ENCODE results near the gene SEPHS1.

GRCh38 chr10:13386021-13386420, 37.9 kb upstream of the SEPHS1 start:
- no peak for TF ChIP-seq CTCF (conservative IDR thresholded peaks at IDR 0.05 in 1 of 2, IDR thresholded peaks at IDR 0.05 in 1 of 2; ENCODE audit: extremely low read depth in 1 of 2, insufficient read depth in 1 of 2, low read depth in 1 of 2, low read length in 2 of 2)
- TF ChIP-seq EZH2 (IDR thresholded peaks at IDR 0.05; ENCODE audit: borderline replicate concordance, low read length) = no peak
